ENCODE measurements around the gene ASTL.
"Not testable (repeated sequence)": the region's sequence is repeated elsewhere in the genome, so short reads cannot be mapped to it uniquely, and the experiment has no call there.

The ASTL gene

DNA sequence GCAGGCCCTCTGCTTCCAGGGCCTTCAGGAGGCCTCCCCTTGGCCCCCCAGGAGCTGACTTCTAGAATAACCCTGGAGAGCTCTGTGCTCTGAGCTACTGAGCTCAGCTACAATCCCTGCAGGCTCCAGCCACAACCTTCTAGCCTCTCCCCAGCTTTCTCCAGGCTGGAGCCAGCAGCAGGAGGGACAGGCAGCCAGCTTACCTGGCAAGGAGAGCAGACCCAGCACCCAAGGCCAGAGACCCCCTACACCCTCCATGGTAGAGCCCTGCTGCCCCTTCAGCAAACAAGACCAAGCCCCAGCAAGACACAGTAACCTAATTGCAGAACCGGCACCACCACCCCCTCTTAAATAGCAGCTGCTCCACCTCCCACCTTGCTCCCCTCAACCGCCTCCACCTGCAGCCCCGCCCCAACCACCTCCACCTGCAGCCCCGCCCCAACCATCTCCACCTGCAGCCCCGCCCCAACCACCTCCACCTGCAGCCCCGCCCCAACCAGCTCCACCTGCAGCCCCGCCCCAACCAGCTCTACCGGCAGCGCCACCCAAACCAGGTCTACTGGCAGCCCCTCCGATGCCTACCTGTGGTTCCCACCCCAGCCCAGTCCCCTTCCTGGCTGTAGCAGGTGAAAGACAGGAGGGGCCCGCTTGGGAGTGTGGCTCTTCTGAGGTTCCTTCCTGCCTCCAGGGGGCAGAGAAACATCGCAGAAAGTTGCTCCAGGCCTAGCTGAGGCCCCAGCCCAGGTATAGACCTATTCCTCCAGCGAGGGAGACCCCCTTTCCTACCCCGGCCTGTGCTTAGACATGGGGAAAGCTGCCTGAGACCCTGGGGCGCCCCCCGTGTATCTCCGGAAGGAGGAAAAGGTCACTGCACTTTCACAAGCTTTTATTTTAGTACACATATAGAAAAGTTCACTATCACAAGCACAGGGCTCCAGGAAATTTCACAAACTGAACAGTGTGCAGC, at the start of gene ASTL:
Gene ASTL, minus strand, starts transcription at position 324 of the 967 bp plus-strand sequence. Its CDS starts 66 bp downstream, at position 258.
- no peak for DNase-seq (ENCODE audit: low read depth)

DNA sequence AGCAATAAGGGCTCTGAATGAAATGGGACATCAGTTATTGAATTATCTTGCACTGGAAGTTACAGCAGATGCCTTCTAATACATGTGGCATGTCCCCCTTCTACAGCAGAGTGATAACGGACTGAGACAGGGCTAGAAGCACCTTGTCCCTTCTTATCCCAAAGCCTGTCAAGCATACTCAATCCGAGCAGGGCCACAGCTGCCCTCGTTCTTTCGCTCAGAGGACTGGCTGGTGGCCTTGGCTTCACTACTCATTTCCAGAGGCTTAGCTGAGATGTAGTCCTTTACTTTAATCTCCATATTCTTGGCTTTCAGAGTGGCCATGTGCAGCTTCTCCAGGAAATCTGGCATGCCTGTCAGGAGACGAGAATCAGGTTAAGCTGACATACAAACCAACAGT, 48.3 kb upstream of the ASTL start:
- DNase-seq (ENCODE audit: low read depth), result no peak

DNA sequence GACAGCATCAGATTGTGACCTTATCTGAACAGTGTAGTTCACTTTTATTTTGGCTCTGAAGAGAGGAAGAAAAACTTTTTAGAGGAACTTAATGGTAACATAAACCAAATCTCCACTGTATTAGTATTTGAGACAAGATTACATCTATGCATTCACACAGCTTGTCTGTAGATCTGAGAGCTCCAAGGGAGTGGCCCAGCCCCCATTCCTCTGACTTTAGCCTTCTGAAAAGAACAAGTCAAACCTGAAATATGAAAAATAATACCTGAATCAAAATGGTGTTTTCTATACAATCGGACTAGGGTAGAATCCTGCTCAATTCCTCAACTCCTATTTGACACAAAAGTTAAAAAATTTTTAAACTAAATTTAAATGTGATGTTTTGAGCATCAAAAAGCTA, 47.2 kb upstream of the ASTL start:
- no peak for DNase-seq (ENCODE audit: low read depth)

DNA sequence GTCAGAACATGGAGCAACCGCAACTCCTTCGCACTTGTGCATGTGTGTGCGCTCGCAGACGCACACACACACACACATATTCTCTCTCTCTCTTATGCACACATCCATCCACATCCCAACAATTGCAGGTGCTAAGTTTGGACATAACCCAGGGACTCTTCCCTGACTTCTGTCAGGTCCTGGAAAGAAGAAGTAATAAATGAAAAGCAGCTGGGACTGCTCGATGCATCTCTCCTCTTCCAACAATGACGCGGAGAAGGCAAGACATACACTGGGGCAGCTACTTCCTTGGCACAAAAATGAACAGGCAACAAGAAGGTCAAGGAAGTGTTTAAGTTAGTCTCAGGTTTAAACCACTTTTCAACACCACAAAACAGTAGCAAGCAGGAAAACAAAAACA, 46.7 kb upstream of the ASTL start:
- no peak for DNase-seq (ENCODE audit: low read depth)

DNA sequence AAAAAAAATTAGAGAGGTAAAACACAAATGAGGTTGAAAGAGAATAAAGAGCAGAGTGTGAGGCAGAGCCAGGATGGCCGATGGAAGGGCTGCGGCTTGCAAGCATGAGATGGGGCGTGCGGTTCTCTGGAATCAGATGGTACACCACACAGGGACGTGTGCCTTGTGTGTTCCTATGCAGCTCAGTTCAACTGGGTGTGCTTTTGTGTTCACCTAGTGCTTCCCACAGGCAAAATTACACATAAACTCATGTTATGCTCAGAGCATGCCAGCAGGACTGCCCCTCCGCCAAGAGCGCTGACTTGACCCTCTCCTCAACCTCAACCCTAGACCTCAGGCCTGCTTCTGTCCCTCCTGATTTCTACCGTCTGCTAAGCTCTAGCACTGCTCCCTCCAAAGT, 45.9 kb upstream of the ASTL start:
- no peak for DNase-seq (ENCODE audit: low read depth)

DNA sequence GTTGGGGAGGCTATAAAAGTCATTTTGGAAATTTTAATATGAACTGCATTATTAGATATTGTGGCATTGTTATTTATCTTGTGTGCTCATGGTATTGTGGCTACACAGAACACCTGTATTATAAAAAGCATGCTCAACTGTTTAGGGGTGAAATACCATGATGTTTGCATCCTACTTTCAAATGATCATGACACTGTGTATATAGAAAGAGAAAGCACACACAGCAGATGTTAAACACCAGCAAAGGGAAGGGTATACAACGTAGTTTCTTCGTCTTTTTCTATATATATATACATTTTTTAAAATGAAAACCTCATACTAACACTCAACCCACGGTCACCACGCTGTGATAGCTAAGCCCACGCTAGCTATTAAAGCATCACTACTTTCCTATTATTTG, 43.2 kb upstream of the ASTL start:
- DNase-seq (ENCODE audit: low read depth), result no peak

DNA sequence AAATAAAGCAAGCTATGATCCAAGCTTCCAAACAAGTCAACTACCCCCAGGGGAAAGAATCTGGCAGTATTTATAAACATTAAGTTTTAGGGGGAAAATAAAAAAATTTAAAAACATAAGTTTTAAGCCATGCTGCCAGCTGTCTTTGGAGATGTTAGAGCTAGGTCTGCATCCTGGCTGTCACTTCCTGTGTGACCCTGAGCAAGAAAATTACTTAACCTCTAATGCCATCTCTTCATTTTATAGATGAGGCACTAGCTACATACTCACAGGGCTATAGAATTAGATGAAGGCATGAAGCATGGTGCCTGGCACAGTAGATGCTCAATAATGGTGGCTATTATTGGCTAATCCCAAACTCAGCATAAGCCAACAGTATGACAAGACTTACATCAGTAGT, 42.2 kb upstream of the ASTL start:
- no peak for DNase-seq (ENCODE audit: low read depth)

DNA sequence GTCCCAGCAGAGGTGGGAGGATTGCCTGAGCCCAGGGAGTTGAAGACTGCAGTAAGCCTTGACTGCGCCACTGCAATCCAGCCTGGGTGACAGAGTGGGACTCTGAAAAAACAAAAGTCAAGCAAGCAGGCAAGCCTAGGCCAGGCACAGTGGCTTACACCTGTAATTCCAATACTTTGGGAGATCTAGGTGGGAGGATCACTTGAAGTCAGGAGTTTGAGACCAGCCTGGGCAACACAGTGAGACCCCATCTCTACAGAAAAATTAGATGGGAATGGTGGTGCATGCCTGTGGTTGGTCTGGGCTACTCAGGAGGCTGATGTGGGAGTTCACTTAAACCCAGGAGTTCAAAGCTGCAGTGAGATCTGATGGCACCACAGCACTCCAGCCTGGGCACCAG, 41.7 kb upstream of the ASTL start:
- DNase-seq (ENCODE audit: low read depth), result no peak

DNA sequence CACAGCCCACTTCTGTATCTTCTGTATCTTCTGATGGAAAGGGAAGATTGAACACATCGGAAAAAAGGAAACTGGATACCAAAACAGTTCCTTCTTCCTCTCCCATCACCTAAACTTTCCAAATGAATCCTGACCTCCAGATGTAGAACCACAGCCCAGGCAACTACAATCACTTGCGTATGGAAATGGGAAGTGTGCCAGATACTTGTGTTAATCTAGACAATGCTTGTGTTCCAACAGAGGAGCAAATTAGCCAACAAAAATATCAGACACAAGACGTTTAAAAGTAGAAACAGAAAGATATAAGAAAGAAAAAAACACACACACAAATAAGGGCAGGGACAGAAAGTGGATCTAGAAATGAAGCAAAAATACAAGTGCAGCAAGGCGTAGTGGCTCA, 38.4 kb upstream of the ASTL start:
- no peak for DNase-seq (ENCODE audit: low read depth)

DNA sequence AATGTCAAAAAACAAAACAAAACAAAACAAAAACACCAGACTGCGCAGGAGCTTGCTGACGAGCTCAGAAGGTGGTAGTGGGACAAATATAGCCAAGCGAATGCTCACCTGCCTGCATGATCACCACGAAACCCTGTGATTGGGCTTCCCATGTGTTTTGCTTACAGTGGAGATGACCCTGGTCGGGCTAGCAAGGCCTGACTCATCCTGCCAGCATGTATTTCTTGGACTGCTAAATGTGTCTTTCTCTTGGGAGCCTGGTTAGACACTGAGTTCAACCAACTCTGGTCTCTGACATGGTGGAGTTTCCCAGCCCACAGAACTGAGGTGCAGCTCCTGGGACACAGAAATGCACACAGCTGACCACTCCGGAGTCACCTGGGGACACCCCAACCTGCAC, 37.6 kb upstream of the ASTL start:
- no peak for DNase-seq (ENCODE audit: low read depth)

DNA sequence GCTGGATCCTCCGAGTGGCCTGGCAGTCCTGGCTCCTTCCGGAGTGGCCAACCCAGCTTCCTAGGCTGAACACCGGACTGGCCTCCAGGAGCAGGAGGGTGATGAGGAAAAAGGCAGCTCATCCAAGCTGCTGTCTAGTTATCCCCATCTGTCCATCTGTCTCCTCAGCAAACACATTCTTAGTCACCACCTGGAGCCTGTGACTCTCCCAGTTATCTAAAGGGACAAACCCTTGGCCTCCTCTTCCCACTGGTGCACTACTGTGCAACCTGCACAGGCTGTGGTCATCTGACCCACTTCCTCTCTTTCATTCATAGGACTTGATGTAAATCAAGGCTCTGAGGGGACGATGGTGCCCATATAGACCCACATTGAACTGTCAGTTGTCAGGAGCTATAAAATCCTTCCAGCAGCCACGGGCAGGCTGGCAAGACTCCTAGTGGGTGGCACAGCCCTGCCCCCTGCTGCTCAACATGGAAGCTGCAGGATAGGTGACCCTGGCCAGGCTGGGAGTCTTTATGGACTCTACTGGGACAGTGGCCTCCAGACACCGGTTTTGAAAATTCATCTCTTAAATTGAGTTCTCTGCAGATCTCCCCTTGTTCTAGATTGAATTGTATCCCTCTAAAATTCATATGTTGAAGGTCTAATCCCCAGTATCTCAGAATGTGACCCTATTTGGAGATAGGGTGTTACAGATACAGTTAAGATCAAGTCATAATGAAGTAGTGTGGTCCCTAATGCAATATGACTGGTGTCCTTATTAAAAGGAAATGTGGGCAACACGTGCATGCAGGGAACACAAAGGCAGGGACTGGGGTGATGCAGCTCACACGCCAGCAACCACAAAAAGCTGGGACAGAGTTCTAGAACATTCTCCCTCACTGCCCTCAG, 36.2 kb upstream of the ASTL start:
- peak; percentile 76 for DNase-seq (ENCODE audit: low read depth)

DNA sequence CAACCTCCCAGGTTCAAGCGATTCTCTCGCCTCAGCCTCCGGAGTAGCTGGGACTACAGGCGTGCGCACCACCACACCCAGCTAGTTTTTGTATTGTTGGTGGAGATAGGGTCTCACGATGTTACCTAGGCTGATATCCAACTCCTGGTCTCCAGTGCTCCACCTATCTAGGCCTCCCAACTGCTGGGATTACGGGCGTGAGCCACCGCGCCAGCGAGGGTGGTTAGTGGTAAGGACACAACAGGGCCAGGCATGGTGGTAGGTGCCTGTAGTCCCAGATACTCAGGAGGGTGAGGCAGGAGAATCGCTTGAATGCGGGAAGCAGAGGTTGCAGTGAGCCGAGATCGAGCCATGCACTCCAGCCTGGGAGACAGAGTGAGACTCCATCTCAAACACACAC, 33.5 kb upstream of the ASTL start:
- no peak for DNase-seq (ENCODE audit: low read depth)

DNA sequence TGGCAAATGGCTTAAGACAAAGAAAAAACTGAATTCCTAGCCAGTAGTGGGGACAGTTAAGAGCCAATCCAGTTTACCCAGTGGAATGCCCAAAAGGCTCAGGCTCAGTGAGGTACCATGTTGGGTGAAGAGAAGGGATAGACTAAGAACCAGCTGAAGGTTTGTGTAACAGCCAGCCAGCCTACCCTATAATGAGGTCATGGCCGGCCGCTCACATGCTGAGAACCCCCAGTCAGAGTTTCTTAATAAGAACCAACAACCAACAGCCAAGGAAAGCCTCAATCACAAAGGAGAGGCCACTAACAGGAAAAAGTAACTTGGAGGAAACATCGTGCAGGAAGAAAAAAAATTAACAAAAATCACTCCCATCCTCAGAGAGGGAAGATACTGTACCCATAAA, 32.3 kb upstream of the ASTL start:
- DNase-seq (ENCODE audit: low read depth), result no peak

DNA sequence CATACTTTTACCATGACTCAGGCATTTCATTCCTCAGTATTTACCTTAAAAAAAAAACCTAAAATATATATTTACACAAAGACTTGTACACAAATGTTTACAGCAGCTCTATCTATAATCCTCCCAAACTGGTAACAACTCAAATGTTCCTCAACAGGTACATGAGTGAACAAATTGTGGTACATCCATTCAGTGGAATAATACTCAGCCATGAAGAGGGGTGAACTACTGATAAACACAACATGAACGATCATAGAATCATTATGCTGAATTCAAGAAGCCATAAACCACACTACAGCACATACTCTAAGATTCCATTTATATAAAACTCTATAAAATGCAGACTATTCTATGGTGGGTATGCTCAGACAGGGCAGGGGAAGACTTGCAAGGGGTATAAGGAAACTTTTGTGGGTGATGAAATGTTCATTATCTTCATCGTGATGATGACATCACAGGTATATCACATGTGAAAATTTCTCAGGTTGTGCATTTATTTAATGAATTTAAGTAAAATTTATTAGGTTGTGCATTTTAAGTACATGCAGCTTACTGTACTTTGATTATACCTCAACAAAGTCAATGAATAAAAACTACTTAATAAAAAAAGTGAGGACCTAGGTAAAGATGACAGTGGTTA, 31.7 kb upstream of the ASTL start:
- no peak for DNase-seq (ENCODE audit: low read depth)

DNA sequence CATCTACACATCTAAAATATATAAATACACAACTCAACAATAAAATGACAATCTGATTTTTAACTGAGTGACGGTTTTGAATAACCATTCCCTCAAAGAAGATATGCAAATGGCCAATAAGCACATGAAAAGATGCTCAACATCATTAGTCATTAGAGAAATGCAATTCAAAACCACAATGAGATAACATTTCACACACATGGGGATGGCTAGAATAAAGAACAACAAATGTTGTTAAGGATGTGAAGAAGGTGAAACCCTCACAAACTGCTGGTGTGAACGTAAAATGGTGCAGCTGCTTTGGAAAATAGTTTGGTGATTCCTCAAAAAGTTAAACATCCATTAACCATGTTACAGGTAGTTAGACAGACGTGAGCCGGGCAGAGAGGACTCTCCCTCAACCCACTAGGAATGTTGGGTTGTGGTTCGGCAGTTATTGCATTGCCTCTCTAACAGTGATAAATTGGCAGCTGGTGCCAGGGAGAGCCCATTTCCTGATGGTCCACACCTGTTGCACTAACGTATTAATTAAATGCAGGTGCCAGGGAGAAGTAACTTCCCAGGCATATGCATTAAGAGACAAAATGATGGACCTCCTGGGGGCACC, 29.2 kb upstream of the ASTL start:
- DNase-seq (ENCODE audit: low read depth), result no peak

DNA sequence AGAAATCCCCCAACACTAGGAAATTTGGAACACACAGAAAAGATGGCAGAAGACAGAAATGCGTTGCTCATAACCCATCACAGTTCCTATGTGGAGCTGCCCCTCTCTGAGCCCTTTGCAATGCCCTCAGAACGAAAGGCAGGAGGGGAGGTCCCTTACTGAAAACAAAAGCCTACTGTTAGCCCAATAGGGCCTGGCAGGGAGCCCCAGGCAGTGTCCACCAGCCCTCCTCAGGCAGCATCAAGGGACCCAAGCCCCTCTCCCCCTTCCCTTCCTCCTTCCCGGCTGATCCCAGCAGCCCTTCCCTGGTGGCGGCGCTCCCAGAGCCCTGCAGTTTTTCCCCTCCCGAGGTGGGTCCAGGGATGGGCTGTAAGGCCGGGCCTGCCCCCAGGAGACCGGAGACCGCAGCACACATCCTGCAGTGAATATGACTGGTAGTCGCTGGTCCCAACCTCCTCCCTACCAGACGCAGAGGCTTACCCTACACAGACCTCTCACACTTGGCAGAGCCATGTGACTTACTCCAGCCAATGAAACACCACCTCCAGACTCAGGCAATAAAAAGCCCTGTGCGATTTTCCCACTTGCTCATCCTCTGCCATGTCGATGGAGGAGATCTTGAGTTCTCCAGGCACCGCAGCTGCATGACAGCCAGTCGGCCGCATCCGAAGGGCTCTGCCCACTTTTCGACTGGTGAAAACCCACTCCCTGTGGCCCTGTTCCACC, 26.3 kb upstream of the ASTL start:
- DNase-seq (ENCODE audit: low read depth), result peak; percentile 40

DNA sequence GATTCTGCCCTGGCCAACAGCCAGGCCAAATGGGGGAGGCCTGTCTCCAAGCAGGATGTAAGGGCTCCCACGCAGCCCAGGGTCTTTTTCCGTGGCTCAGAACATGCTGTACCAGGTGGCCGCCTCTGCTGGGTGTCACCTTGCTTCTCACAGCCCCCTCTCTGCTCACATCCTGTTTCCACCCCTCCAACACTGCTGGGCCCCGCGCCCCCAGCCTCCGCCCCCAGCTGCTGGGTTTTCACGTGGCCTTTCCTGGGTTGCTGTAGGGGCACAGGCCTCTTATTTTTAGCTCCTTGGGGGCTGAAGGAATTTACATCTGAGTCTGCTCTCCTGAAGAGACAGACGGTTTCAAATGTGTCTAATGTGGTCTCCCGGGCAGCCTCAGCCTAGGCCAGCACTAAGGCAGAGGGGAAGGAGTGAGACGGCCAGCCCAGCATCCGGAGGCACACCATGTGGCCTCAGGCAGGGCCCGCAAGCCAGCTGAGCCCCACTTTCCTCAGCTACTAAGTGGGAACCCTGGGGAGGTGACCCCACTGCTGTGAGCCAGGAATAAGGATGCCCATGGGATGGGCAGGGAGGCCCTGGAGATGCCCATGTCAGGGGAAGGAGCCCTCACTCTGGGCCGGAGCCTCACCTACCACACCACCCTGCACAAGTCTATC, 25.6 kb upstream of the ASTL start:
- DNase-seq (ENCODE audit: low read depth), result peak; percentile 89

DNA sequence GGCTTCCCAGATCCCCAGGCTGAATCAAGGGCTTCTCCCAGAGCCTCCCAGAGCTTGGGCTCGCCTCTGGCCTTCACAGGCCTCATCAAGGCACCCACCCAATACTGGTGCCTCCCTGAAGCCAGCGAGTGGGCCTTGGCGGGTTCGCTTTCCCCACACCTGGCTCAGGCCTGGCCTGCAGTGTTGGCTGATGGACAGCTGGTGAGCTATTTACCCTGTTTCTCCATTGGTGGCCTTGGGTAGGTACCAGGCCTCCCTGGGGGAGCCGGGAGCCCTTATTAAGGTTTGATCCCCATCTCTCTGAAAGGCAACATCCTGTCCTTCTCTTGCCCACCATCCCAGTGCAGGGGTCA, 25.1 kb upstream of the ASTL start:
- DNase-seq (ENCODE audit: low read depth), result no peak

DNA sequence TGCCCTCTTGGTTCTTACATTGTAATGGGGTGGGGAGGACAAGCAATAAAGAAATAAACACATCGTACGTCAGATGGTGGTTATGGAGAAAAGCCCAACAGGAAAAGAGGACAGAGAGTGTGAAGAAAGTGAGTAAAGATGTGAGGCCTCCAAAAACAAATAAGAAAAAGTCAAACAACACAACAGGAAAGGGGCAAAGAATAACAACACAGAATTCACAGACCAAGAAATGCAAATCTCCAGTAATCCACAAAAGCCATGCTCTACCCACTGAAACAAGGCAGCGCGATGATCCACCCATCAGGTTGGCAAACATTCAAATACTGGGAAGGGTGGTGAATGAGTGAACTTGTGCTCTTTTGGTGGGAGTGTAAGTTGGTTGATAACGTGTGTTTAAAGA, 23.6 kb upstream of the ASTL start:
- no peak for DNase-seq (ENCODE audit: low read depth)

DNA sequence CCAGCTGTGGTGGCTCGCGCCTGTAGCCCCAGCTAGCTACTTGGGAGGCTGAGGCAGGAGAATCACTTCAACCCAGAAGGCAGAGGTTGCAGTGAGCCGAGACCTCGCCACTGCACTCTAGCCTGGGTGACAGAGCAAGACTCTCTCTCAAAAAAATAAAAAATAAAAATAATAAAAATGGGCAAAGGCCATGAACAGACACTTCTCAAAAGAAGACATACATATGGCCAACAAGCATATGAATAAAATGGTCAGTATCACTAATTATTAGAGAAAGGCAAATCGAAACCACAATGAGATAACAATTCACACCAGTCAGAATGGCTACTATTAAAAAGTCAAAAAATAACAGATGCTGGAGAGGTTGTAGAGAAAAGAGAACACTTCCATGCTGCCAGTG, 22.1 kb upstream of the ASTL start:
- not testable (repeated sequence) for DNase-seq (ENCODE audit: low read depth)

All from stimulated activated CD4-positive, alpha-beta T cell treated with anti-CD3 and anti-CD28 coated beads, Interleukin-2, amount 100 ng/mL, for 4 hours (primary cell).